Heart left ventricle (tissue), 13 donors: ENCODE data around the gene ING1.

Source experiments
- POLR2A ChIP-seq, 2 donors: fragments of 450-650 bp; IDR thresholded peaks; one replicate each; pipeline ENCODE4 v1.6.1; 2017; ENCODE audit warnings: antibody characterized with exemption in 2 of 2, mild to moderate bottlenecking in 2 of 2, moderate library complexity in 2 of 2
- TF ChIP-seq, protein P1 (sequence below), 12 donors: fragments of 200-600 bp; sonication (generic) in 4 of 12; IDR thresholded peaks; one replicate each; pipeline versions ENCODE4 v1.5.0 to v1.8.0; 2018 to 2022; ENCODE audit warnings: antibody characterized with exemption in 12 of 12, mild to moderate bottlenecking in 5 of 12
- donor health status: ischemic (EF 13 %, LVEDD 7.1; RV severe dilation, severe dysfunction).
- donor health status: DM: no; HTN: yes; CAD: no.
- donor health status: DM: no; HTN: no; CAD: no.
- donor health status: ischemic (EF 25% LVEDD 6.9; RV normal size, moderate dysfunction).
- donor health status: ischemic (EF 25% LVEDD 5.7; RV mildly dilated, moderate dysfunction).
- donor health status: ischemic (EF 35%, LVEDD 5.7; RV mildly dilated, moderate dysfunction).
- donor health status: nonischemic (EF 11% LVEDD 7.7; RV severe dilation, severe dysfunction).
- donor health status: DM: yes; HTN: yes; CAD: no.
- donor health status: PGD.
- donor health status: ischemic (EF 29% LVEDD 5.4; RV normal size, mild dysfunction).
- donor health status: nonischemic (EF 23%, LVEDD 6.1; RV moderate dilation, normal function).

DNA sequence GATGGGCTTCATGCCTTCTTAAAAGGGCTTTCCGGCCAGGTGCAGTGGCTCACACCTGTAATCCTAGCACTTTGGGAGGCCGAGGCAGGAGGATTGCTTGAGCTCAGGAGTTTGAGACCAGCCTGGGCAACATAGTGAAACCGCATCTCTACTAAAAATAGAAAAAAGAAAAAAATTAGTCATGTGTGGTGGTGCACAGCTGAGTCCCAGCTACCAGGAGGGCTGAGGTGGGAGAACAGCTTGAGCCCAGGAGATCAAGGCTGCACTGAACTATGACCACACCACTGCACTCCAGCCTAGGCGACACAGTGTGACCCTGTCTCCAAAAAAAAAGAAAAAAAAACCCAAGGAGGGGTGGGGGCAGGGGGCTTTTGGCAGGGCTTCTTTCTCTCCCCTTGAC is 14.8 kb upstream of the ING1 start:
- no peak for TF ChIP-seq POLR2A (IDR thresholded peaks at IDR 0.05)
- TF ChIP-seq, protein P1, sequence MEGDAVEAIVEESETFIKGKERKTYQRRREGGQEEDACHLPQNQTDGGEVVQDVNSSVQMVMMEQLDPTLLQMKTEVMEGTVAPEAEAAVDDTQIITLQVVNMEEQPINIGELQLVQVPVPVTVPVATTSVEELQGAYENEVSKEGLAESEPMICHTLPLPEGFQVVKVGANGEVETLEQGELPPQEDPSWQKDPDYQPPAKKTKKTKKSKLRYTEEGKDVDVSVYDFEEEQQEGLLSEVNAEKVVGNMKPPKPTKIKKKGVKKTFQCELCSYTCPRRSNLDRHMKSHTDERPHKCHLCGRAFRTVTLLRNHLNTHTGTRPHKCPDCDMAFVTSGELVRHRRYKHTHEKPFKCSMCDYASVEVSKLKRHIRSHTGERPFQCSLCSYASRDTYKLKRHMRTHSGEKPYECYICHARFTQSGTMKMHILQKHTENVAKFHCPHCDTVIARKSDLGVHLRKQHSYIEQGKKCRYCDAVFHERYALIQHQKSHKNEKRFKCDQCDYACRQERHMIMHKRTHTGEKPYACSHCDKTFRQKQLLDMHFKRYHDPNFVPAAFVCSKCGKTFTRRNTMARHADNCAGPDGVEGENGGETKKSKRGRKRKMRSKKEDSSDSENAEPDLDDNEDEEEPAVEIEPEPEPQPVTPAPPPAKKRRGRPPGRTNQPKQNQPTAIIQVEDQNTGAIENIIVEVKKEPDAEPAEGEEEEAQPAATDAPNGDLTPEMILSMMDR (IDR thresholded peaks at IDR 0.05) = no peak
